ENCODE data around the gene NOXA1.
"Not testable (repeated sequence)": the region's sequence is repeated elsewhere in the genome, so short reads cannot be mapped to it uniquely, and the experiment has no call there.

NOXA1 gene, protein sequence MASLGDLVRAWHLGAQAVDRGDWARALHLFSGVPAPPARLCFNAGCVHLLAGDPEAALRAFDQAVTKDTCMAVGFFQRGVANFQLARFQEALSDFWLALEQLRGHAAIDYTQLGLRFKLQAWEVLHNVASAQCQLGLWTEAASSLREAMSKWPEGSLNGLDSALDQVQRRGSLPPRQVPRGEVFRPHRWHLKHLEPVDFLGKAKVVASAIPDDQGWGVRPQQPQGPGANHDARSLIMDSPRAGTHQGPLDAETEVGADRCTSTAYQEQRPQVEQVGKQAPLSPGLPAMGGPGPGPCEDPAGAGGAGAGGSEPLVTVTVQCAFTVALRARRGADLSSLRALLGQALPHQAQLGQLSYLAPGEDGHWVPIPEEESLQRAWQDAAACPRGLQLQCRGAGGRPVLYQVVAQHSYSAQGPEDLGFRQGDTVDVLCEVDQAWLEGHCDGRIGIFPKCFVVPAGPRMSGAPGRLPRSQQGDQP

DNA sequence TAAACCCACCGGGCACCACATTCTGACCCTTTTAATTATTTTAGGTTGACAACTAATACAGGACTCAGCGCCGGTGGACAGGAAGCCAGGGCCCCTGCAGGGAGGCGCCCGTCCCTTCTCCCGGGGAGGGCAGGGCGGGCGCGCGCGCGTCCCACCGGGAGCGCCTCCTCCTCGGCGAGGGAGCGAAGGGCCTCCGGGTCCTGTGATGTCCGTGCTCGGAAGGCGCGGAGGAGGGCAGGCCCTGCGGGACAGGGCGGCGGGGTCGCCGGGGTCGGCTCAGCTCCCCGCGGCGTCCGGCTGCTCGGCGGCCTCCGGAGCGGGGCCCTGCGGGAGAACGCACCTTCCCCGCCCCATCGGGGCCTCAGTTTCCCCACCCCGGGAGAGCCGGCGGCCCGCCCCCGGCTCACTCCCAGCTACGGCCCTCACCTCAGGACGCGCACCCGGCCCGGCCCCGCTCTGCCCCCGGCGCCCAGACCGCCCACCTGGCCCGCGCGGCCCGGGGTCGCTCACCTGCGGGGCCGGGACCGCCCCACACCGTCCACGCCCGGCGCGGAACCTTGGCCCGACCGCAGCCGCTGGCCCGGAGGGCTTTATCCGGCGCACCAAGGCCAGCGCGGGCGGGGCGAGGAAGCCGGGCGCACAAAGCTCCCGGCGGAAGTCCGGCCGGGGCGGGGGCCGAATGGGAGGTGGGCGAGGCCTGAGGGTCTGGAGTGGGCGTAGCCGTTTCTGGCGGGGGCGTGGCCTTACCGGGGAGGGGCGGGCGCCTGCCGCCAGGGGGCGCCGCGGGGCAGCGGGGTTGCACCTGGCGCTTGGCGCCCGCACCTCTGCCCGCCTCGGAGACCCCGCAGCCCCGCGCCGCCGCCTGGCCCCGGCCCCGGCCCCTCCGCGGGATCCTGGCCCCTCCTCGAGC, at the start of gene NOXA1, which contains the start of gene EXD3:
NOXA1 (plus strand) TSS at position 790 of the 910 bp plus-strand sequence. CDS start 137 bp downstream, outside the sequence.
EXD3 (minus strand) TSS at position 559 of the 910 bp plus-strand sequence. CDS start 27,805 bp downstream, outside the sequence.
- peak; percentile 85 to 98 (median 89) for DNase-seq
- intact Hi-C loops (cut with DNase I) = loop anchor here (10.0 kb wide), 1 partner anchor 102 kb away; no protein-coding TSS in a partner anchor

DNA sequence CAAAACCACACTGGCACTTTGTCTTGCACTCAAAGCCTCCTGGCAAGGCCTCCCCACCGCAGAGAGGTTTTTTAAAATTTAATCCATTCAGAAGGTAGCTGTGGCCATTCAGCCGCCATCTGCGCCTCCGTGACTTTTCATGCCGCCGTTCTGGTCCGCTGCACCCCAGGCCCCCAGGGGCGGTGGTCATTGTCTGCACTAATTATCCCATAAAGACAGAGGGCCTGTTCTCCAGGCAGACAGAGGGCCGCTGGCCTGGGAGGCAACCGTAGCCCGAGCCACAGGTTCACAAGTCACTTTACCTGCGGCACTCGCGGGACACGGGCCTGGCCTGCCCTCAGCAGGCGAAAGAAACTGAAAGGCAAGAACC, 49.6 kb upstream of the NOXA1 start:
- intact Hi-C loops (cut with DNase I) = no loop called here

DNA sequence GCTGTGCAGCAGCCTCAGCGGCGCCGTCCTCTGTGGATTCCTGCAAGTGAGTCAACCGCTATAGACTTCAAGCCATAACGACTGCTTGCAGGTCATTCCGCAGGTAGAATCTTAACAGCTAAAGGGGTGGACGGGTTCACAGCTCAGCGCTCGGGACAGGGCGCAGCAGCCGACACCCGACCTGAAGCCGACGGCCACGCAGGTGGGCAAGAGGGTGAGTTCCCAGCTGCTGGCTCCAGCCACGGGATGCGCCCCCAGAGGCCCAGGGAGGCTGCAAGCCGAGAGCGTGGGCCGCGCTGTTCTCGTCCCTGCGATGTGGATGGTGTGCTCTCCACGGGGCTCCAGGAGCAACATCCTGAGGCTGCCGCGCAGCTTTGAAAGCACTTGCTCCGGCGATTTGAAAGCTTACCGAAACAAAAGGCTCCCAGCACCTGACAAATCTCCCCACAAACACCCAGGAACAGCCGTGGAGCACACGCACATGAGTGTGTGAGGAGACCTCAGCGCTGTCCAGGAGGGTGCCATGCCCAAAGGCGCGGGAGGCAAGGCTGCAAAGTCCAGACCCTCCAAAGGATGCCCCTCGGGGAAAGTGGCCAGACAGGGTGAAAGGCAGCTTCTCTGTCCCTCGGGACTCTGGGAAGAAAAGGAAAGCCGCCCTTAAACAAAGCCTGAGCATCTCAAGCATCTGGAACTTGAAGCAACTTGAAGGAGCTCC, 48.9 kb upstream of the NOXA1 start:
- intact Hi-C loops (cut with DNase I) = no loop called here
- DNase-seq = peak in 4 of 10 donors; percentile 19 to 72 (median 56)

More for the DNA sequence above, 49.6 kb upstream of the NOXA1 start:
- DNase-seq = peak in 4 of 10 donors; percentile 21 to 78 (median 66)

DNA sequence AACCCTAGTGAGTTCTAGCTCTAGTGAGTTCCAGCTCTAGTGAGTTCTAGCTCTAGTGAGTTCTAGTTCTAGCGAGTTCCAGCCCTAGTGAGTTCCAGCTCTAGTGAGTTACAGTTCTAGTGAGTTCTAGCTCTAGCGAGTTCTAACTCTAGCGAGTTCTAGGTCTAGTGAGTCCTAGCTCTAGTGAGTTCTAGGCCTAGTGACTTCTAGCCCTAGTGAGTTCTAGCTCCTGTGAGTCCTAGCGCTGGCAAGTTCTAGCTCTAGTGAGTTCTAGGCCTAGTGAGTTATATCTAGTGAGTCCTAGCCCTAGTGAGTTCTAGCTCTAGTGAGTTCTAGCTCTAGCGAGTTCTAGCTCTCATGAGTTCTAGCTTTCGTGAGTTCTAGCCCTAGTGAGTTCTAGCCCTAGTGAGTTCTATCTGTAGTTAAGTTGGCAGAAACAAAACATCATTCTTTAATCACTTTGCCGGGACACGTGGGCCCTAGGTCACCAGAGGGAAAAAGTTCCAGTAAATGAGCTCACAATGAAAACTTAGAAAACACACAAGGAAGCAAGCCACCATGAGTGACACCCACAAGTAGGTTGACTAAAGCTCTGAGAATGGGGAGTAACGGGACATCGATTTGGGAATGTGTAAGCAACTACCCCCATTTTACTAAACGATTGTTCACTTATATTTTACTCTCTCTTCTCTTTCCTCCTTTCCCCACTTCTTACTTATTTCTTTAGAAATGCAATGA, 47.7 kb upstream of the NOXA1 start:
- DNase-seq = no peak
- intact Hi-C loops (cut with DNase I) = no loop called here

DNA sequence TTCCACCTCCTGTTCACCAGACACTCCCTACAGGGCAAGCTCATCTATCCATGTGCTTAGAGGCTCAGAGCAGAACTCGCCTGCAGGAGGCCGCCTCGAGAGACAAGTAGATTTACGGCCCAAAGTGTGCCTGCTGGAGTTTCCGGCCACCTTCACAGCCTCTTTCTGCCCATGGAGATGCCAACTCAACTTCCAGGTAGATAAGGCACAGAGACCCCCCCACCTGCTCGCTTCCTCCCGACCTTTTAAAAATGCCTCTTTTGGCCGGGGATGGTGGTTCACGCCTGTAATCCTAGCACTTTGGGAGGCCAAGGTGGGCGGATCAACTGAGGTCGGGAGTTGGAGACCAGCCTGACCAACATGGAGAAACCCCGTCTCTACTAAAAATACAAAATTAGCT, 46.8 kb upstream of the NOXA1 start:
- intact Hi-C loops (cut with DNase I) = no loop called here
- DNase-seq = peak in 4 of 10 donors; percentile 9 to 36 (median 30)

DNA sequence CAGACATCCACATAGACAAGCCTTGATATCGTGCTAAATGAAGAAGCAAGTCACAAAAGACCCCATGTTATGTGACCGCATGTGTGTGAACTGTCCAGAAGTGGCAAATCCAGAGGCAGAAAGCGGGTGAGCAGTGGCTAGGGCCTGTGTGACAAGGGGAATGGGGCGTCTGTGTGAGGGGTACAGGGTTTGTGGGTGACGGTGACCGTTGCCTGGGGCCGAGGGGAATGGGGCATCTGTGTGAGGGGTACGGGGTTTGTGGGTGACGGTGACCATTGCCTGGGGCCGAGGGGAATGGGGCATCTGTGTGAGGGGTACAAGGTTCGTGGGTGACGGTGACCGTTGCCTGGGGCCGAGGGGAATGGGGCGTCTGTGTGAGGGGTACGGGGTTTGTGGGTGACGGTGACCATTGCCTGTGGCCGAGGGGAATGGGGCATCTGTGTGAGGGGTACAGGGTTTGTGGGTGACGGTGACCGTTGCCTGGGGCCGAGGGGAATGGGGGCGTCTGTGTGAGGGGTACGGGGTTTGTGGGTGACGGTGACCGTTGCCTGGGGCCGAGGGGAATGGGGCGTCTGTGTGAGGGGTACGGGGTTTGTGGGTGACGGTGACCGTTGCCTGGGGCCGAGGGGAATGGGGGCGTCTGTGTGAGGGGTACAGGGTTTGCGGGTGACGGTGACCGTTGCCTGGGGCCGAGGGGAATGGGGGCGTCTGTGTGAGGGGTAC, 44.3 kb upstream of the NOXA1 start:
- intact Hi-C loops (cut with DNase I) = not testable (repeated sequence)
- peak in 3 of 10 donors; percentile 43 to 70 (median 47) for DNase-seq

DNA sequence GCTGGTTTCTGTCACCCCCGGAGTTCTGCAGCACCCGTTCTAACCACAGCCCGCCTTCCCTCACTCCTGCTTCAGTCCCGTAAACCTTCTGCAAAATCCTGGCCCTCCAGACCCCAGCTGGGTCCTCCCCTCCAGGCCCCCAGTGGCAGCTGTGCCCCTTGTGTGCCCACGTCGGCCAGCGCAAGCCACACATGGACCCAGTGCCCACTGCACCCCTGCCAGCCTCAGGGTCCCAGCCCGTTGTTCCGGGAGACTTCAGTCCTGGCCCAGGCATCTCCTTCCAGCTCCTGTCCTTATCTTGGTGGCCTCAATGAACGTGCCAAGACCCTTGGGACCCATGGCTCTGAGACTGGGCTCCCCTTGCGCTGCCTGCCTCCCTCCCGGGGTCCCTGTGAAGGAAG, 43.4 kb upstream of the NOXA1 start:
- DNase-seq = peak in 4 of 10 donors; percentile 16 to 81 (median 57)
- intact Hi-C loops (cut with DNase I) = no loop called here

DNA sequence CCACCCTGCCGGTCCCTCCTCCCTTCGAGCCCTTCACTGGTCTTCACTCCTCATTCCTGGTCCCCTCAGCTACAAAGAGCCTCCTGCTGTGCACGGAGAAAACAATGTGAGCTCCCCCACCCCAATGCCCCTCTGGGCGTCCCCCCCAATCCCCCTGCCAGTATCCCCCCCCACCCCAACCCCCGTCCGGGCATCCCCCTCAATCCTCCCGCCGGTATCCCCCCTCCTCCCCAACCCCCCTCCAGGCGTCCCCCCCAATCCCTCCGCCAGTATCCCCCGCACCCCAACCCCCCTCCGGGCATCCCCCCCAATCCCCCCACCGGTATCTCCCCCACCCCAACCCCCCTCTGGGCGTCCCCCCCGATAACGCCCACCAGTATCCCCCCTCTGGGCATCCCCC, 43.0 kb upstream of the NOXA1 start:
- DNase-seq = no peak
- intact Hi-C loops (cut with DNase I) = no loop called here

DNA sequence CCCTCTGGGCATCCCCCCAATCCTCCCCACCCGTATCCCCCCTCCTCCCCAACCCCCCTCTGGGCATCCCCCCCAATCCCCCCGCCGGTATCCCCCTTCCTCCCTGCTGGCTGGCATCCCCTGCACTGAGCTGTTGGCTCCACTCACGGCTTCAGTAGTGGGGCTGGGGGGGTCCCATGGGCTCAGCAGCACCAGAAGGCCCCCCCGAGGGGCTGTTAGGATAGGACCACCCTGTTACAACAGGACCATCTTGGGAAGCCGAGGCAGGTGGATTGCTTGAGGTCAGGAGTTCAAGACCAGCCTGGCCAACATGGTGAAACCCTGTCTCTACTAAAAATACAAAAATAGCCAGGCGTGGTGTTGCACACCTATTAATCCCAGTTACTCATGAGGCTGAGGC, 42.6 kb upstream of the NOXA1 start:
- intact Hi-C loops (cut with DNase I) = no loop called here
- peak in 2 of 10 donors; percentile 16 to 20 for DNase-seq

DNA sequence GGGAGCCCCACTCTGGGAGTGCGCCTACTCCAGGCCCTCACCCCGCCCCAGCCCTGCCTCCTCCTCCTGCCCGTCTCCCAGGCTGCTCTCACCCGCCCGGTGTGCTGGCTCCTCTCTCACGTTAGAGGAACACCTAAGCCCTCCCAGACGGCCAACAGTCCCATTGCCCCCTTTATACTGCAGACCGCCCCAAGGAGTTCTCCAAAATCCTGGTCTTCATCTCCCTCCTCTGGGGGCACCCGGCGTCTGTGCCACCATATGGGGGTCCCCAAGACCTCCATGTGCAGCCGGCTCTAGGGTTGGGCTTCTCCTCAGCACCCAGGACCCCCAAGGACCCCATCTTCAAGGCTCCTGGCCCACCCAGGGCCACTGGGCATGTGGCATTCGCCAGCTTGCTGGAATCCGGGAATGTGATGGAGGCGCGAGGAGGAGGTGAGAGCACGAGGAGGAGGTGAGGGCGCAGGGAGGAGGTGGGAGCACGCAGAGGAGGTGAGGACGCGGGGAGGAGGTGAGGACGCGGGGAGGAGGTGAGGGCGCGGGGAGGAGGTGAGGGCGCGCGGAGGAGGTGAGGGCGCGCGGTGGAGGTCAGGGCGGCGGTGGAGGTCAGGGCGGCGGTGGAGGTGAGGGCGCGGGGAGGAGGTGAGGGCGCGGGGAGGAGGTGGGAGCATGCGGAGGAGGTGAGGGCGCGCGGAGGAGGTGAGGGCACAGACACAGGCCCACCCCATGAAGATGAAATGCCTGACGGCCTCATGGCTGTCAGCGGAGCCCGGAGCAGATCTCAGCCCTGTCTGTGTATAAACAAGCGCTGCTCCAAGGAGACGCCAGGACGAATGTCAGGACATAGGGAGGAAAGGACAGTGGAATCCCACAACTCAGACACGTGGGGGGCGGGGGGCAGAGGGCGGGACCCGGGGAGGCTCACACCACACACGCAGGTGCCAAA, 41.4 kb upstream of the NOXA1 start:
- peak in 4 of 10 donors; percentile 23 to 79 (median 65) for DNase-seq
- intact Hi-C loops (cut with DNase I) = no loop called here

DNA sequence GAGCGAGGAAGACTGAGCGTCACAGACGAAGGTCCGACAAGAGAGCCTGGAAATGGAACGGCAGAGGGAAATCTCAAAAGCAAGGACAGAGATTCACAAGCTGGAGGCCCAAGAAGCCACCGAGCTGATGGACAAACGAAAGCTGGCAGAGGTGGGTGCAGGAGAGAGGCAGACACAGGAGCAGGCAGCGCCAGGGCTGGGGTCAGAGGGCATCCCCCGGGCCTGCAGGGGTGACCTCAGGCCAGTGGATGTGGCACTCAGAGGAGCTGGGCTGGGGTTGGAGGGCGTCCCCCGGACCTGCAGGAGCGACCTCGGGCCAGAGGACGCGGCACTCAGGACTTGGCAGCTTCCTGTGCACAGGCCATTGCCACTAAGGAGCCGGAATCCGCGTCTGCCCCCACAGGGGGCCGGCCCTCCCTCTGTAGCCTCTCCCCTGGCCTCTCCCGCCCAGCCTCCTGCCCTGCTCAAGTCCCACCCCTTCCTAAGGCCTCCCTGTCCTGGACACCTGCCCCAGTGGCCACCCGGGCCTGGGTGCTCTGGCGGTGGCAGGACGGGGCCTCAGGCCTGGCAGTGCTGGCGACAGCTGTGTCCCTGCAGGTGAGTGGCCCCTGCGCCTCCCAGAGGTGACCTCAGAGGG, 40.6 kb upstream of the NOXA1 start:
- peak in 4 of 10 donors; percentile 16 to 69 (median 66) for DNase-seq
- intact Hi-C loops (cut with DNase I) = no loop called here

DNA sequence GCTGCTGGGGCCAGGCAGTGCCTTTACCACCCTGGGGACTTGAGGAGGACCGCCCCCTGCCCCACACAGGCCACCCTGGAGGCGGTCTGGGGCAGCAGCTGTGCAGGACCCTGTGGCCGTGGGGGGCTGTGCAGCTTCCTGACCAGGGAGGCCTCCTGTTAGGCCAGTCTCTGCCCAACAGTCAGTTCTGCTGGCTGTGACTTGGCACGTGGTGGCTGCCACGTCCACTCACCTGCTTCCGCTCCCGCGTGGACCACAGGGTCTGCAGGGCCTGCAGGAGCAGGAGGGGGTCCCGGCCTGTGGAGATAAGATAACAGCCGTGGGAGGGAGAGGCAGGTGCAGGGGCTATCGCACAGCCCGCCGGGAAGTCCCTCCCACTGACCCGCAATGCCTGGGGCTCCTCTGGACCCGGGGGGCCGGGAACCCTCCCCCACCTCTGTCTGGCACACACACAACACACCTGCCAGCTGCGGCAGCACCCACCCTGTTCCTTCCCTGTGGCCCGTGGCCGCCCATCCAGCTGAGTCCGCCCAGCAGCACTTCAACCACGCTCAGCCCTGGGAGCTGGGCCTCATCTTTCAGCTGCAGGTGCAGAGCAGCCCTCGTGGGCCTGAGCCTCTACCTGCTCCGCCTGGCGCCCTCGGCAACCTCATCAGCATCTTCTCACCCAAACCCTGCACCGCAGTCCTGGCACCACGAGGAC, 40.0 kb upstream of the NOXA1 start:
- peak in 4 of 10 donors; percentile 20 to 64 (median 56) for DNase-seq
- intact Hi-C loops (cut with DNase I) = no loop called here

DNA sequence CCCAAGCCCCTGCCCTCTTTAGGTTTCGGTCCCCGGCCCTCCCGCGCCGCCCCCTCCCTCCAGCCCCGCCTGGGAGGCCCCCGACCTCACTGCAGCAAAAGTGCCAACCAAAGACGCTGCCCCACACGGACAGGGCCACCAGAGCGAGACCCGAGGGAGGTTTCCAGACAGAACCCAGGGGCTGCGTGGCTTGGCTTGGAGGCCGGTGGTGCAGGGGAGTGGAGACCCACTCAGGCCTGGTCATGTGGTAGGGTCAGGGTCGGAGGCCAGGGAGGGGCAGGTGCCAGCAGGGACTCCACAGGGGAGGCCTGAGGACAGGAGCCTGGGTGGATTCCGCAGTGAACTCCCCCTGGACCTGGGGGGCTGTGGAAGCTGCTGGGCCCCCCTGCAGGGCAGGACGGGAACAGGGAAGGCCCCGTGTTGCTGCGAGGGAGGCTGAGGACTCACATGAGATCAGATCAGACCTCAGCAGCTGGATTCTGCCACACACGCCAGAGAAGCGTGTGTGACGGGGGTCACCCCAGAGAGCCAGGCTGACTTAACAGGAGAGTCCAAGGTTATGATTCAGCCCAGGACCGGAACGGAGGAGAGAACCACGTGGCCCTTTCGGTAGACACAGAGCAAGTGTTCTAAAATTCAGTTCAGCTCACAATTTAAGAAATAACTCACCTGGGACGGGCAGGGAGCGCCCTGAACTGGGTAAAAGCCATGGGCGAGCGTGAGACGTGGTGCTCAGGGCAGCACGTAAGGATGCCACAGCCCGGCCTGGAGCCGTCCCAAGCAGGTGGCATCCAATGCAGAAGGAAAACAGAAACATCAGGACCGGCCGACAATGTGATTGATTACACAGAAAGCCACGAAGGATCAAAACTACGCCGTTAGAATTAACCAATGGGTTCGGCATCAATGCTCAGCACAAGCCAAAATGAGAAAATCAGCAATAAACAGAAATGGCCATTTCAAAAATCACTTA, 39.1 kb upstream of the NOXA1 start:
- intact Hi-C loops (cut with DNase I) = no loop called here
- peak in 4 of 10 donors; percentile 9 to 75 (median 62) for DNase-seq

DNA sequence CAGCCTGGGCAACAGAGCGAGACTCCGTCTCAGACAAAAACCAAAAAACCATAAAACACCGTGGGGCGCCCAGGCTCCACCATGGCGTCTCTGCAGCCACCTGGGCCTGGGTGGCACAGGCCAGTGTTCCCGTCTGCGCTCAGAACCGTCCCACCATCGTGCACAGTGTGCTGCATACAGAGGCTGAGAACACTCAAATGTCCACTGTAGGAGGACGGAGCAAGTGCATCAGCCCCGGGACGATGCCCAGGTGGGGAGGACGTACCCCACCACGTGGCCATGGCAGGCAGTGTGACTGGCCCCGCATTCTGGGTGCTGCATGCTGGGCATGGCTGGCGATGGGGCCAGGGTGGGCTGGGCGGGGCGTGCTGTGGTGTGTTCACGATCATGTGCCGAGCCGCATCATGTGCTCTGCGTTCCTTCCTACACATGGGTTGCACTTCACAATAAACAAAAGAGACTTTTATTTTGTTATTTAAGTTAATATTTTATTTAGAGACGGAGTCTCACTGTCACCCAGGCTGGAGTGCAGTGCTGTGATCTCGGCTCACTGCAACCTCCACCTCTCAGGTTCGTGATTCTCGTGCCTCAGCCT, 38.0 kb upstream of the NOXA1 start:
- intact Hi-C loops (cut with DNase I) = no loop called here
- peak in 2 of 10 donors; percentile 4 to 75 for DNase-seq
